Muscle layer of colon (tissue), 2 donors: ENCODE results near the gene BCL11B.

Experiments used
- H3K27ac ChIP-seq: one replicate; pipeline ENCODE4 v1.7.0; 2013; ENCODE audit warnings: low read depth, mild to moderate bottlenecking, low read length, moderate library complexity
- H3K27me3 ChIP-seq, 2 donors: one replicate each; pipeline ENCODE4 v1.7.0; 2013; ENCODE audit warnings: low read length in 2 of 2, mild to moderate bottlenecking in 2 of 2; ENCODE audit not compliant: insufficient read depth in 2 of 2, control insufficient read depth in 1 of 2
- H3K36me3 ChIP-seq: one replicate; pipeline ENCODE4 v1.7.0; 2013; ENCODE audit warnings: mild to moderate bottlenecking, low read length; ENCODE audit not compliant: insufficient read depth
- H3K4me1 ChIP-seq: one replicate; pipeline ENCODE4 v1.7.0; 2013; ENCODE audit warnings: mild to moderate bottlenecking, low read length; ENCODE audit not compliant: insufficient read depth
- H3K4me3 ChIP-seq, 2 donors: one replicate each; pipeline ENCODE4 v1.7.0; 2013; ENCODE audit warnings: low read length in 2 of 2, low read depth in 1 of 2, mild to moderate bottlenecking in 1 of 2, moderate library complexity in 1 of 2
- H3K9ac ChIP-seq: one replicate; pipeline ENCODE4 v1.7.0; 2013; ENCODE audit warnings: low read length
- H3K9me3 ChIP-seq: one replicate; pipeline ENCODE4 v1.7.0; 2013; ENCODE audit warnings: mild to moderate bottlenecking, low read length
- donor health status: abdominal sarcoma.
- donor health status: Adenocarcinoma of cecum.

BCL11B gene

DNA sequence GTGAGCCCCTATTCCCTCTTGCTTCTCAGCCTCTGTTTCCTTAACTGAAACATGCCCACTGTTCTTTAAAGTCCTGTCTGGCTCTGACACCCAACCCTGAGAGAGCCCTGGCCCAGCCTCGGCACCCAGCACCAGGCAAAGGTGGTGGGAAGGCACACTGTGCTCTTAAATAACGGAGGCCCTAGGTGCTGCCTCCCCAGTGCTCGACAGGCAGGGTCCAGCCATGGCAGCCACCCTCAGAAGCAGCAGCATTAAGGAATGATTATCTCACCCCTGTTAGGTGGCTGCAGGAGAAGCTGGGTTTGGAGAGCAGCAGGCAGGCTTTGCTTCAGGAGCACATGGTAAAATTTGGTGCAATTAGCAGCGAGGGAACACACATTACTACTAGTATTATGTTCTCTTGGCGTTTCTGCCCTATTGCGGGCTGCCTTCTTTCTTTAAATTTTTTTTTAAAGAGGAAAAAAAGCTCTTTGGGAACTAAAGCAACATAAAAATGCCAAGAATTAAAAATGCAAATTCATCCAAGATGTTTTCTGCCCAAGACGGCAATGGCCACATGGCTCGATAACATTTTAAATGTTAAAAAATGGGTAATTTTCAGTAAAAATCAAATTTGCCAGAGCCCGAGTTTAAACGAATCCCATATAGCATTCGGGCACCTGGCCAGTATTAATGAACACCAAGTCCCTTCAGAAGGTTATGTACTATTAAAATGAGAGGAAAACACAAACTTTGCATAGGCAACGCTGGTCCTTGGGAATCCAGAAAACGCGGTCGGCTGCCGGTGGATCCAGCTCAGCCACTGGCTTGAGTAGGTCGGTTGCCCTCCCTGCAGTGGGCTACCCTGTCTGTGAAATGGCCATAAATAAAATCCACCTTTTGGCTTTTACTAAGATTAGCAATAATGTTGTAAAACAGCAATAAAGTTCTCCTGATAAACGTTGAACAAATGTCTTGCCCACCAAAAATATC is 152.2 kb downstream of the BCL11B start:
- Histone ChIP-seq H3K4me3 (no peak overlapping the region), H3K9me3 (no peaks in the 10 kb centered on the region), H3K4me1 (no peaks in the 10 kb centered on the region), H3K27ac (no peak overlapping the region), H3K9ac (no peak overlapping the region), H3K36me3 (no peaks in the 10 kb centered on the region), H3K27me3 (peaks cover 0 to 9% of the 10 kb centered on the region in 2 donors)
